Activated naive CD8-positive, alpha-beta T cell treated with anti-CD3 and anti-CD28 coated beads, Interleukin-2, amount 50 U/mL, for 24 hours (primary cell): Measurements from ENCODE around the gene MRPS23.

ENCODE experiments used
- ATAC-seq: fragments of 150-1000 bp; cut with Tn5 transposase; one replicate; pipeline ENCODE4 v1.10.0; 2021
- DNase-seq: peaks from one replicate; pipeline ENCODE4 v3.0.0; 2021
- H3K27ac Mint-ChIP-seq: one replicate; pipeline ENCODE4 v1.8.0; 2021; ENCODE audit warnings: mild to moderate bottlenecking, mixed read lengths
- H3K27me3 Mint-ChIP-seq: one replicate; pipeline ENCODE4 v1.8.0; 2021; ENCODE audit warnings: mixed read lengths
- H3K36me3 Mint-ChIP-seq: one replicate; pipeline ENCODE4 v1.8.0; 2021; ENCODE audit warnings: low read depth, mixed read lengths
- H3K4me1 Mint-ChIP-seq: one replicate; pipeline ENCODE4 v1.8.0; 2021; ENCODE audit warnings: mixed read lengths
- H3K4me3 Mint-ChIP-seq: one replicate; pipeline ENCODE4 v1.8.0; 2021; ENCODE audit warnings: mild to moderate bottlenecking, moderate library complexity, mixed read lengths
- H3K9me3 Mint-ChIP-seq: one replicate; pipeline ENCODE4 v1.8.0; 2021; ENCODE audit warnings: mixed read lengths

MRPS23 gene

GRCh38 chr17:57873261-57874057 is 23.6 kb upstream of the MRPS23 start:
- Mint-ChIP-seq H3K27ac (no peak overlapping the region), H3K27me3 (peaks cover 37% of the 10 kb centered on the region), H3K4me3 (no peak overlapping the region), H3K4me1 (peaks cover 25% of the 10 kb centered on the region), H3K36me3 (no peaks in the 10 kb centered on the region), H3K9me3 (no peaks in the 10 kb centered on the region)
- DNase-seq, result no peak
- no peak for ATAC-seq

- Mint-ChIP-seq H3K27ac (no peak overlapping the region), H3K27me3 (peaks cover 33% of the 10 kb centered on the region)
- ATAC-seq, result no peak
Observed at GRCh38 chr17:57872536-57872935, 22.7 kb upstream of the MRPS23 start.

GRCh38 chr17:57871863-57872262 is 22.0 kb upstream of the MRPS23 start:
- Mint-ChIP-seq H3K9me3 (no peaks in the 10 kb centered on the region), H3K27ac (no peak overlapping the region), H3K4me1 (peaks cover 36% of the 10 kb centered on the region), H3K36me3 (no peaks in the 10 kb centered on the region), H3K4me3 (no peak overlapping the region), H3K27me3 (peaks cover 33% of the 10 kb centered on the region)
- no peak for DNase-seq
- no peak for ATAC-seq

More at GRCh38 chr17:57872536-57872935, 22.7 kb upstream of the MRPS23 start:
- Mint-ChIP-seq H3K9me3 (no peaks in the 10 kb centered on the region), H3K4me1 (peaks cover 34% of the 10 kb centered on the region), H3K4me3 (no peak overlapping the region), H3K36me3 (no peaks in the 10 kb centered on the region)
- no peak for DNase-seq

- ATAC-seq, result no peak
Observed at GRCh38 chr17:57871155-57871554, 21.3 kb upstream of the MRPS23 start.

GRCh38 chr17:57870283-57870635 is 20.4 kb upstream of the MRPS23 start:
- DNase-seq, result no peak
- H3K27me3 Mint-ChIP-seq, result peaks cover 26% of the 10 kb centered on the region
- H3K36me3 Mint-ChIP-seq, result no peaks in the 10 kb centered on the region
- ATAC-seq, result no peak
- no peaks in the 10 kb centered on the region for H3K9me3 Mint-ChIP-seq
- no peak overlapping the region for H3K4me3 Mint-ChIP-seq
- peaks cover 28% of the 10 kb centered on the region for H3K4me1 Mint-ChIP-seq
- H3K27ac Mint-ChIP-seq, result no peak overlapping the region

More at GRCh38 chr17:57871155-57871554, 21.3 kb upstream of the MRPS23 start:
- peaks cover 34% of the 10 kb centered on the region for H3K4me1 Mint-ChIP-seq
- no peak for DNase-seq
- no peak overlapping the region for H3K4me3 Mint-ChIP-seq
- no peaks in the 10 kb centered on the region for H3K9me3 Mint-ChIP-seq
- H3K27me3 Mint-ChIP-seq, result peaks cover 30% of the 10 kb centered on the region
- H3K36me3 Mint-ChIP-seq, result no peaks in the 10 kb centered on the region
- no peak overlapping the region for H3K27ac Mint-ChIP-seq

GRCh38 chr17:57869617-57870282 is 19.9 kb upstream of the MRPS23 start:
- DNase-seq, result no peak
- ATAC-seq, result no peak
- Mint-ChIP-seq H3K27ac (no peak overlapping the region), H3K36me3 (no peaks in the 10 kb centered on the region), H3K4me3 (no peak overlapping the region), H3K4me1 (peaks cover 23% of the 10 kb centered on the region), H3K9me3 (no peaks in the 10 kb centered on the region), H3K27me3 (peaks cover 26% of the 10 kb centered on the region)

GRCh38 chr17:57868910-57869616 is 19.2 kb upstream of the MRPS23 start:
- H3K4me3 Mint-ChIP-seq, result no peak overlapping the region
- H3K36me3 Mint-ChIP-seq, result no peaks in the 10 kb centered on the region
- ATAC-seq (no peak), DNase-seq (no peak)
- H3K27me3 Mint-ChIP-seq, result peaks cover 24% of the 10 kb centered on the region
- no peak overlapping the region for H3K27ac Mint-ChIP-seq
- no peaks in the 10 kb centered on the region for H3K9me3 Mint-ChIP-seq
- H3K4me1 Mint-ChIP-seq, result peaks cover 20% of the 10 kb centered on the region

- Mint-ChIP-seq H3K27me3 (peaks cover 18% of the 10 kb centered on the region), H3K9me3 (no peaks in the 10 kb centered on the region), H3K4me1 (peaks cover 14% of the 10 kb centered on the region), H3K27ac (peak overlapping the region; percentile 35), H3K36me3 (no peaks in the 10 kb centered on the region), H3K4me3 (no peak overlapping the region)
- DNase-seq (peak; percentile 48), ATAC-seq (peak; percentile 53)
Observed at GRCh38 chr17:57868007-57868909, 18.4 kb upstream of the MRPS23 start.

GRCh38 chr17:57867126-57867525 is 17.3 kb upstream of the MRPS23 start:
- no peaks in the 10 kb centered on the region for H3K36me3 Mint-ChIP-seq
- ATAC-seq (no peak), DNase-seq (no peak)
- no peak overlapping the region for H3K4me3 Mint-ChIP-seq
- H3K27me3 Mint-ChIP-seq, result peaks cover 19% of the 10 kb centered on the region
- H3K27ac Mint-ChIP-seq, result no peak overlapping the region
- H3K9me3 Mint-ChIP-seq, result no peaks in the 10 kb centered on the region
- peaks cover 15% of the 10 kb centered on the region for H3K4me1 Mint-ChIP-seq

- Mint-ChIP-seq H3K27ac (no peak overlapping the region), H3K36me3 (no peaks in the 10 kb centered on the region), H3K4me3 (no peak overlapping the region), H3K9me3 (no peaks in the 10 kb centered on the region), H3K27me3 (peaks cover 19% of the 10 kb centered on the region), H3K4me1 (peaks cover 16% of the 10 kb centered on the region)
- ATAC-seq (no peak), DNase-seq (no peak)
Observed at GRCh38 chr17:57866723-57867122, 16.9 kb upstream of the MRPS23 start.

- peaks cover 18% of the 10 kb centered on the region for H3K4me1 Mint-ChIP-seq
Observed at GRCh38 chr17:57866319-57866718, 16.5 kb upstream of the MRPS23 start.

GRCh38 chr17:57864273-57864672 is 14.4 kb upstream of the MRPS23 start:
- H3K27ac Mint-ChIP-seq, result no peak overlapping the region
- H3K27me3 Mint-ChIP-seq, result peaks cover 35% of the 10 kb centered on the region
- peaks cover 27% of the 10 kb centered on the region for H3K4me1 Mint-ChIP-seq
- H3K4me3 Mint-ChIP-seq, result no peak overlapping the region
- H3K9me3 Mint-ChIP-seq, result no peaks in the 10 kb centered on the region
- H3K36me3 Mint-ChIP-seq, result no peaks in the 10 kb centered on the region
- no peak for DNase-seq
- ATAC-seq, result no peak

More at GRCh38 chr17:57866319-57866718, 16.5 kb upstream of the MRPS23 start:
- no peak overlapping the region for H3K4me3 Mint-ChIP-seq
- no peak overlapping the region for H3K27ac Mint-ChIP-seq
- H3K9me3 Mint-ChIP-seq, result no peaks in the 10 kb centered on the region
- DNase-seq (no peak), ATAC-seq (no peak)
- peaks cover 21% of the 10 kb centered on the region for H3K27me3 Mint-ChIP-seq
- no peaks in the 10 kb centered on the region for H3K36me3 Mint-ChIP-seq

GRCh38 chr17:57862694-57863667 is 13.1 kb upstream of the MRPS23 start:
- Mint-ChIP-seq H3K4me1 (peaks cover 19% of the 10 kb centered on the region), H3K9me3 (no peaks in the 10 kb centered on the region), H3K27ac (no peak overlapping the region), H3K4me3 (no peak overlapping the region), H3K27me3 (peaks cover 37% of the 10 kb centered on the region), H3K36me3 (no peaks in the 10 kb centered on the region)
- ATAC-seq (no peak), DNase-seq (no peak)
